HEK293 (cell line): ENCODE data around the gene PIN1.

Source experiments
- CTCF ChIA-PET: fragments of 350-600 bp; formaldehyde crosslinking; extraction: SDS; loops from one replicate; lab custom pipeline; 2021; ENCODE audit warnings: antibody characterized with exemption; lab: Yijun Ruan, JAX
- POLR2A ChIA-PET: fragments of 300-600 bp; formaldehyde crosslinking; extraction: SDS; loops from one replicate; lab custom pipeline; 2020; ENCODE audit warnings: antibody characterized with exemption, inconsistent platforms; lab: Yijun Ruan, JAX
- H3K27ac ChIP-seq: fragments of 200-500 bp; sonication (Bioruptor generic); 2 replicates; pipeline ENCODE4 v1.5.1; 2014; ENCODE audit warnings: low read depth, low read length, control low read depth, inconsistent platforms; ENCODE audit errors: extremely low read depth
- H3K36me3 ChIP-seq, 2 experiments: fragments of 200-500 bp in 1 of 2; sonication (Bioruptor generic) in 1 of 2; 1 replicate in 1 of 2; 2 replicates in 1 of 2; pipeline ENCODE4 v1.5.1; 2014 to 2017; ENCODE audit warnings: inconsistent platforms in 2 of 2, low read length in 2 of 2; ENCODE audit not compliant: control insufficient read depth in 2 of 2, insufficient read depth in 1 of 2
- H3K4me1 ChIP-seq: fragments of 200-500 bp; sonication (Bioruptor generic); 2 replicates; pipeline ENCODE4 v1.5.1; 2014; ENCODE audit warnings: mild to moderate bottlenecking, low read length, inconsistent platforms; ENCODE audit not compliant: control insufficient read depth, insufficient read depth
- H3K4me3 ChIP-seq: 2 replicates; pipeline ENCODE4 v1.5.1; 2011; ENCODE audit warnings: low read depth, mild to moderate bottlenecking, control low read depth, low read length, moderate library complexity
- H3K9me3 ChIP-seq: fragments of 200-500 bp; sonication (Bioruptor generic); 2 replicates; pipeline ENCODE4 v1.5.1; 2014; ENCODE audit warnings: low read depth, low read length, inconsistent platforms; ENCODE audit not compliant: control insufficient read depth, insufficient read depth
- AEBP2 ChIP-seq: fragments of 450-650 bp; formaldehyde crosslinking; IDR thresholded peaks from 2 replicates; pipeline ENCODE4 v1.5.1; 2016; ENCODE audit warnings: missing biosample characterization, missing genetic modification characterization, borderline replicate concordance
- BCL6B ChIP-seq: fragments of 450-650 bp; formaldehyde crosslinking; IDR thresholded peaks from 2 replicates; pipeline ENCODE4 v1.5.1; 2017; ENCODE audit warnings: missing biosample characterization, missing genetic modification characterization
- CTCF ChIP-seq: fragments of 450-650 bp; formaldehyde crosslinking; IDR thresholded peaks from 2 replicates; pipeline ENCODE4 v1.5.1; 2016; ENCODE audit warnings: missing biosample characterization, missing genetic modification characterization
- OVOL3 ChIP-seq: fragments of 450-650 bp; formaldehyde crosslinking; IDR thresholded peaks from 2 replicates; pipeline ENCODE4 v1.5.1; 2016; ENCODE audit warnings: missing biosample characterization, missing genetic modification characterization
- PRDM2 ChIP-seq: fragments of 450-650 bp; formaldehyde crosslinking; IDR thresholded peaks from 2 replicates; pipeline ENCODE4 v1.5.1; 2016; ENCODE audit warnings: missing biosample characterization, missing genetic modification characterization, borderline replicate concordance
- ZNF19 ChIP-seq: fragments of 450-650 bp; formaldehyde crosslinking; IDR thresholded peaks from 2 replicates; pipeline ENCODE4; 2016; ENCODE audit warnings: missing biosample characterization, missing genetic modification characterization, low read depth
- ZNF221 ChIP-seq: fragments of 450-650 bp; formaldehyde crosslinking; IDR thresholded peaks from 2 replicates; pipeline ENCODE4 v1.5.1; 2017; ENCODE audit warnings: missing biosample characterization, missing genetic modification characterization, borderline replicate concordance
- ZNF266 ChIP-seq: fragments of 450-650 bp; formaldehyde crosslinking; IDR thresholded peaks from 2 replicates; pipeline ENCODE4 v1.5.1; 2016; ENCODE audit warnings: missing biosample characterization, missing genetic modification characterization, low read depth
- ZNF292 ChIP-seq: fragments of 450-650 bp; formaldehyde crosslinking; IDR thresholded peaks from 2 replicates; pipeline ENCODE4 v1.5.1; 2016; ENCODE audit warnings: low read depth, missing biosample characterization, missing genetic modification characterization, borderline replicate concordance
- ZNF354C ChIP-seq: fragments of 450-650 bp; formaldehyde crosslinking; IDR thresholded peaks from 2 replicates; pipeline ENCODE4 v1.5.1; 2016; ENCODE audit warnings: missing biosample characterization, missing genetic modification characterization, low read depth, borderline replicate concordance
- ZNF366 ChIP-seq: fragments of 450-650 bp; formaldehyde crosslinking; conservative IDR thresholded peaks from 2 replicates; pipeline ENCODE4 v1.5.1; 2016; ENCODE audit warnings: missing biosample characterization, missing genetic modification characterization
- ZNF394 ChIP-seq: fragments of 450-650 bp; formaldehyde crosslinking; IDR thresholded peaks from 2 replicates; pipeline ENCODE4 v1.5.1; 2016; ENCODE audit warnings: missing biosample characterization, missing genetic modification characterization, mild to moderate bottlenecking, moderate library complexity, borderline replicate concordance
- ZNF513 ChIP-seq: fragments of 450-650 bp; IDR thresholded peaks from 2 replicates; pipeline ENCODE4 v1.5.1; 2018; ENCODE audit warnings: missing biosample characterization, missing genetic modification characterization
- ZNF629 ChIP-seq: fragments of 450-650 bp; formaldehyde crosslinking; IDR thresholded peaks from 2 replicates; pipeline ENCODE4 v1.5.1; 2017; ENCODE audit warnings: missing biosample characterization, missing genetic modification characterization
- ZNF670 ChIP-seq: fragments of 450-650 bp; formaldehyde crosslinking; IDR thresholded peaks from 2 replicates; pipeline ENCODE4 v1.5.1; 2016; ENCODE audit warnings: missing biosample characterization, missing genetic modification characterization, low read depth
- ZNF776 ChIP-seq: fragments of 450-650 bp; formaldehyde crosslinking; IDR thresholded peaks from 2 replicates; pipeline ENCODE4 v1.5.0; 2017; ENCODE audit warnings: missing biosample characterization, missing genetic modification characterization, borderline replicate concordance
- ZNF777 ChIP-seq: fragments of 450-650 bp; formaldehyde crosslinking; IDR thresholded peaks from 2 replicates; pipeline ENCODE4 v1.5.1; 2017; ENCODE audit warnings: missing biosample characterization, missing genetic modification characterization, borderline replicate concordance
- ZNF791 ChIP-seq: fragments of 450-650 bp; formaldehyde crosslinking; IDR thresholded peaks from 2 replicates; pipeline ENCODE4 v1.5.1; 2016; ENCODE audit warnings: missing biosample characterization, missing genetic modification characterization

The PIN1 gene

GRCh38 chr19:9835507-9835949, 410 bp downstream of the PIN1 start (continued):
- TF ChIP-seq ZNF513 (tag by site-specific recombination) (no peak), ZNF777 (tag by site-specific recombination) (no peak), ZNF354C (tag by site-specific recombination) (no peak), ZNF629 (tag by site-specific recombination) (no peak), ZNF776 (no peak), ZNF292 (tag by site-specific recombination) (no peak), ZNF266 (no peak), ZNF221 (tag by site-specific recombination) (no peak), OVOL3 (tag by site-specific recombination) (no peak), BCL6B (tag by site-specific recombination) (no peak), PRDM2 (tag by site-specific recombination) (0 out of 2 replicates have a peak, but pooled peaks have one; percentile 60), ZNF791 (tag by site-specific recombination) (no peak), ZNF394 (tag by site-specific recombination) (peak; percentile 48; the same call in 1 of the 2 replicates), ZNF670 (no peak)
- TF ChIP-seq, all 188 proteins: peak for 8

- TF ChIP-seq CTCF (peak; percentile 8; the same call in 1 of the 2 replicates), ZNF366 (tag by site-specific recombination) (no peak), ZNF19 (tag by site-specific recombination) (no peak), AEBP2 (no peak)
- ChIA-PET CTCF (interaction anchor here (0.5 kb wide), 1 partner anchor 700 kb away, joined by 3 read pairs; no protein-coding TSS in a partner anchor), POLR2A (interaction anchor here (0.6 to 1.7 kb wide), 3 partner anchors 8 to 41 kb away, joined by 4 to 8 read pairs (median 4); partner anchors contain the start of genes FBXL12 and UBL5)
- Histone ChIP-seq H3K4me3 (peak overlapping the region; percentile 96), H3K9me3 (no peaks in the 10 kb centered on the region), H3K27ac (peak overlapping the region; percentile 25; the same call in 1 of the 2 replicates), H3K4me1 (no peaks in the 10 kb centered on the region), H3K36me3 (peaks cover 28 to 49% of the 10 kb centered on the region in 2 experiments)
Observed at GRCh38 chr19:9836021-9836420, 903 bp downstream of the PIN1 start.
